Caco-2 (cell line): Measurements from ENCODE around the gene KCNQ5. TPM values are rescaled to one million over a fixed set of nuclear protein-coding genes. Genes with fewer than 3 reads are reported as not detected.

Source experiments
- BruUV-seq: library from RNA; stranded (reverse); fragments of 400-500 nt; replicated peaks from 2 replicates; lab custom pipeline; 2021; lab: Mats Ljungman, UMichigan
- CTCF ChIA-PET: fragments of 300-600 bp; sonication (Branson Sonifier 250); formaldehyde crosslinking; loops from one replicate; lab custom pipeline; 2022; ENCODE audit warnings: antibody characterized with exemption; lab: Charles Lee
- POLR2A ChIA-PET: fragments of 300-600 bp; sonication (Branson Sonifier 250); formaldehyde crosslinking; loops from one replicate; lab custom pipeline; 2022; ENCODE audit warnings: antibody characterized with exemption; lab: Charles Lee
- DNase-seq, 2 experiments: peaks; one replicate each; pipeline versions ENCODE4 v3.0.0 to v3.0.0-alpha.2; 2020 to 2022
- H3K27me3 ChIP-seq: replicated peaks from 2 replicates; pipeline ENCODE4 v1.6.0; 2011; ENCODE audit warnings: low read length; ENCODE audit not compliant: control insufficient read depth, insufficient read depth
- H3K36me3 ChIP-seq: 2 replicates; pipeline ENCODE4 v1.5.1; 2011; ENCODE audit warnings: low read length; ENCODE audit not compliant: control insufficient read depth, insufficient read depth
- H3K4me1 ChIP-seq: fragments of 250-450 bp; sonication (Bioruptor Pico); 2 replicates; pipeline ENCODE4 v1.5.1; 2020; ENCODE audit warnings: mild to moderate bottlenecking
- H3K4me3 ChIP-seq: 2 replicates; pipeline ENCODE4 v1.5.1; 2011; ENCODE audit warnings: low read depth, mild to moderate bottlenecking, control low read depth, low read length
- H3K9me3 ChIP-seq: fragments of 250-450 bp; sonication (Bioruptor Pico); 2 replicates; pipeline ENCODE4 v1.5.1; 2020; ENCODE audit warnings: mild to moderate bottlenecking, moderate library complexity
- H3K27ac Mint-ChIP-seq: one replicate; pipeline ENCODE4 v1.8.0; 2022; ENCODE audit warnings: mixed read lengths; ENCODE audit not compliant: unreplicated experiment
- H3K27me3 Mint-ChIP-seq: one replicate; pipeline ENCODE4 v1.8.0; 2022; ENCODE audit warnings: mixed read lengths; ENCODE audit not compliant: insufficient read depth, unreplicated experiment
- H3K36me3 Mint-ChIP-seq: one replicate; pipeline ENCODE4 v1.8.0; 2022; ENCODE audit warnings: mild to moderate bottlenecking, mixed read lengths; ENCODE audit not compliant: insufficient read depth, unreplicated experiment
- H3K4me1 Mint-ChIP-seq: one replicate; pipeline ENCODE4 v1.8.0; 2022; ENCODE audit warnings: low read depth, mixed read lengths; ENCODE audit not compliant: unreplicated experiment
- H3K4me3 Mint-ChIP-seq: one replicate; pipeline ENCODE4 v1.8.0; 2022; ENCODE audit warnings: mild to moderate bottlenecking, moderate library complexity, mixed read lengths; ENCODE audit not compliant: unreplicated experiment
- H3K9me3 Mint-ChIP-seq: one replicate; pipeline ENCODE4 v1.8.0; 2022; ENCODE audit warnings: mixed read lengths; ENCODE audit not compliant: unreplicated experiment
- intact Hi-C: fragments of 100-400 bp; cut with micrococcal nuclease; formaldehyde crosslinking; loops from one replicate; pipeline ENCODE4 v1.10.0; 2022; ENCODE audit not compliant: unreplicated experiment
- total RNA-seq: library from RNA; stranded (reverse); gene quantifications from 2 replicates; pipeline ENCODE4 v1.2.3, GENCODE V29; 2022
- TF ChIP-seq, protein P1 (sequence below), 2 experiments: fragments of 200-600 bp in 1 of 2; IDR thresholded peaks; 1 replicate in 1 of 2; 2 replicates in 1 of 2; pipeline versions ENCODE4 v1.5.1 to v1.8.0; 2011 to 2022; ENCODE audit warnings: antibody characterized with exemption in 1 of 2, control low read depth in 1 of 2, inconsistent platforms in 1 of 2, low read depth in 1 of 2, low read length in 1 of 2, mild to moderate bottlenecking in 1 of 2, moderate library complexity in 1 of 2; ENCODE audit not compliant: insufficient read depth in 1 of 2, severe bottlenecking in 1 of 2, unreplicated experiment in 1 of 2

Gene KCNQ5
- total RNA-seq, 1 experiment from 2014 or later = 0.20 TPM

DNA sequence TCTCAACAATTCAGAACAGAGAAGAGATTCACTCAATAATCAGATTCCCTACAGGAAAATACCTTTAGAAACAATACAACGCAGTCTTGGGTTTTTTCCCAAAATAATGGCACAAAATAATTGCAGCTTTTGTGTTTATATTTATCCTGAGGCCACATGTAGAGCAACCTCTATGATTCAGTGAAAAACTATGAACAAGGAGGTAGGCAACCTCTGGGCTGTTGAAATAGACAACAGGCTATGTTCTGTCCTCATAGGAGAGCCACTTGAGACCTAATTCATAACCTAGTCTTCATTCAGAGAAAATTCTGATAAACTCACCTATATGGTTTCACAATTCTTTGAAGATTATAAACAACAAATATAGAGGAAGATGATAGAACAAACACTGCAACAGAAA is 485.2 kb downstream of the KCNQ5 start:
- H3K4me3 Mint-ChIP-seq = no peak overlapping the region
- no peak overlapping the region for H3K4me3 ChIP-seq
- peaks cover 14% of the 10 kb centered on the region; the same call in 1 of the 2 replicates for H3K4me1 ChIP-seq
- no TSS peak for BruUV-seq
- ChIA-PET CTCF (no interaction called here), POLR2A (no interaction called here)
- H3K9me3 ChIP-seq = no peaks in the 10 kb centered on the region
- TF ChIP-seq, protein P1, sequence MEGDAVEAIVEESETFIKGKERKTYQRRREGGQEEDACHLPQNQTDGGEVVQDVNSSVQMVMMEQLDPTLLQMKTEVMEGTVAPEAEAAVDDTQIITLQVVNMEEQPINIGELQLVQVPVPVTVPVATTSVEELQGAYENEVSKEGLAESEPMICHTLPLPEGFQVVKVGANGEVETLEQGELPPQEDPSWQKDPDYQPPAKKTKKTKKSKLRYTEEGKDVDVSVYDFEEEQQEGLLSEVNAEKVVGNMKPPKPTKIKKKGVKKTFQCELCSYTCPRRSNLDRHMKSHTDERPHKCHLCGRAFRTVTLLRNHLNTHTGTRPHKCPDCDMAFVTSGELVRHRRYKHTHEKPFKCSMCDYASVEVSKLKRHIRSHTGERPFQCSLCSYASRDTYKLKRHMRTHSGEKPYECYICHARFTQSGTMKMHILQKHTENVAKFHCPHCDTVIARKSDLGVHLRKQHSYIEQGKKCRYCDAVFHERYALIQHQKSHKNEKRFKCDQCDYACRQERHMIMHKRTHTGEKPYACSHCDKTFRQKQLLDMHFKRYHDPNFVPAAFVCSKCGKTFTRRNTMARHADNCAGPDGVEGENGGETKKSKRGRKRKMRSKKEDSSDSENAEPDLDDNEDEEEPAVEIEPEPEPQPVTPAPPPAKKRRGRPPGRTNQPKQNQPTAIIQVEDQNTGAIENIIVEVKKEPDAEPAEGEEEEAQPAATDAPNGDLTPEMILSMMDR (IDR thresholded peaks at IDR 0.05; ENCODE audit: insufficient read depth in 1 of 2, low read depth in 1 of 2, low read length in 1 of 2, severe bottlenecking in 1 of 2, unreplicated experiment in 1 of 2) = no peak
- no peaks in the 10 kb centered on the region for H3K27me3 Mint-ChIP-seq
- H3K27me3 ChIP-seq = no peaks in the 10 kb centered on the region
- H3K4me1 Mint-ChIP-seq = peaks cover 14% of the 10 kb centered on the region
- no peaks in the 10 kb centered on the region for H3K36me3 ChIP-seq
- no peak overlapping the region for H3K27ac Mint-ChIP-seq
- H3K36me3 Mint-ChIP-seq = no peaks in the 10 kb centered on the region
- DNase-seq = no peak
- H3K9me3 Mint-ChIP-seq = peaks cover 10% of the 10 kb centered on the region
- intact Hi-C loops = no loop called here

DNA sequence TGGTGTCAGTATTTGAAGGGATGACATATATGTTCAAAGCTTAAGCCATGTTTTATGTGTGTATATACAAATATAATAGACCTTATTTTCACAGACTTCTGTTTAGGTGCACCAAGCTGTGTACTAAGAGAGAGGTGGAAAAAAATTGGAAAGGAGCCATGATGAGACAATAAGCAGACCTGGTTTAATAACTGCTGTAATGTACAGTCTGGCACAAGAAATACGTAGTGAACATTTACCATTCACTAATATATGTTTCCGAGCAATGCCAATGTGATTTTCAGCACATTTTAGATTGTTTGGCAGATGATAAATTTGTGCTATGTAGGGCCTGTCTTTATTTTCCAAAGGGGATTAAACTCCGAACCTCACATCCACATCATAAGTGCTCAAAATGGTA is 487.1 kb downstream of the KCNQ5 start:
- Mint-ChIP-seq H3K4me3 (no peak overlapping the region), H3K4me1 (peaks cover 14% of the 10 kb centered on the region), H3K36me3 (no peaks in the 10 kb centered on the region), H3K27ac (no peak overlapping the region), H3K27me3 (no peaks in the 10 kb centered on the region), H3K9me3 (no peaks in the 10 kb centered on the region)
- intact Hi-C loops = no loop called here
- Histone ChIP-seq H3K27me3 (no peaks in the 10 kb centered on the region), H3K9me3 (no peaks in the 10 kb centered on the region), H3K4me1 (peaks cover 14% of the 10 kb centered on the region; the same call in 1 of the 2 replicates), H3K36me3 (no peaks in the 10 kb centered on the region), H3K4me3 (no peak overlapping the region)
- ChIA-PET CTCF (no interaction called here), POLR2A (no interaction called here)
- no TSS peak for BruUV-seq
- TF ChIP-seq, protein P1 (IDR thresholded peaks at IDR 0.05; ENCODE audit: insufficient read depth in 1 of 2, low read depth in 1 of 2, low read length in 1 of 2, severe bottlenecking in 1 of 2, unreplicated experiment in 1 of 2) = no peak
- no peak for DNase-seq

DNA sequence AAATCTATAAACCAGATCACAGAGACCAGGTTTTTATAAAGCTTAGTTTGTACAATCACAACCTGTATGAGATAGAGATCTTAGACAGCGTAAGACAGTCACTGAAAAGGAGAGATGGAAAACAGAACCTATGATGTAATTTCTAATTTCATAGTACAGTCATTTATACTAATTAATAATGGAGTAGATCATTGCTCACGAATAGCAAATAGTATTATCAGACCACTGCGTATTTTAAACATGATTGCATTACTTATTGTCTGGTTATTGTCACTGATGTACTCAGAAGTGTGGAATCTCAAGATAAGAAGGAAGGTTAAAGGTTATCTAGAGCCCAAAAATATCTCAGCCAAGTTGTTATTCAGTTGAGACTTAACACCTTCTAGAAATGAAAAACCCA is 487.8 kb downstream of the KCNQ5 start:
- CTCF ChIA-PET = no interaction called here

More for the DNA sequence above, 487.8 kb downstream of the KCNQ5 start:
- Histone ChIP-seq H3K9me3 (no peaks in the 10 kb centered on the region), H3K4me3 (no peak overlapping the region), H3K36me3 (no peaks in the 10 kb centered on the region), H3K27me3 (no peaks in the 10 kb centered on the region), H3K4me1 (peaks cover 14% of the 10 kb centered on the region; the same call in 1 of the 2 replicates)
- Mint-ChIP-seq H3K27ac (peak overlapping the region; percentile 47), H3K36me3 (no peaks in the 10 kb centered on the region), H3K4me3 (no peak overlapping the region), H3K27me3 (no peaks in the 10 kb centered on the region), H3K4me1 (peaks cover 14% of the 10 kb centered on the region), H3K9me3 (no peaks in the 10 kb centered on the region)
- intact Hi-C loops = no loop called here
- TF ChIP-seq, protein P1 (IDR thresholded peaks at IDR 0.05; ENCODE audit: insufficient read depth in 1 of 2, low read depth in 1 of 2, low read length in 1 of 2, severe bottlenecking in 1 of 2, unreplicated experiment in 1 of 2) = no peak
- no peak for DNase-seq
- POLR2A ChIA-PET = no interaction called here
- BruUV-seq = no TSS peak
